ENCODE results near the gene RABGAP1L.
"Not testable (repeated sequence)": the region's sequence is repeated elsewhere in the genome, so short reads cannot be mapped to it uniquely, and the experiment has no call there.

Gene RABGAP1L

DNA sequence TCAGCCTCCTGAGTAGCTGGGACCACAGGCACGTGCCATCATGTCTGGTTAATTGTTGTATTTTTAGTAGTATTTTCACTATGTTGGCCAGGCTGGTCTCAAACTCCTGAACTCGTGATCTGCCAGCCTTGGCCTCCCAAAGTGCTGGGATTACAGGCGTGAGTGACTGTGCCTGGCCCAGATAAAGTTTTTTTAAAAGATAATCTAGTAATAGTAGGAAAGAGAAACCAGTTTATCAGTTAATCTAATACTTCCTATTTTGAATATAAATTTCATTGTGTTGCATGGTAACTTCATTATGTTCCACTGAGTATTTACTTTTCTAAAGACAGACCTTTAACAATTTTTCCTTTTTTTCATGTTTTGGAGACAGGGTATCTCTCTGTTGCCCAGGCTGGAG is 10.0 kb downstream of the RABGAP1L start:
- TF ChIP-seq, protein P1, sequence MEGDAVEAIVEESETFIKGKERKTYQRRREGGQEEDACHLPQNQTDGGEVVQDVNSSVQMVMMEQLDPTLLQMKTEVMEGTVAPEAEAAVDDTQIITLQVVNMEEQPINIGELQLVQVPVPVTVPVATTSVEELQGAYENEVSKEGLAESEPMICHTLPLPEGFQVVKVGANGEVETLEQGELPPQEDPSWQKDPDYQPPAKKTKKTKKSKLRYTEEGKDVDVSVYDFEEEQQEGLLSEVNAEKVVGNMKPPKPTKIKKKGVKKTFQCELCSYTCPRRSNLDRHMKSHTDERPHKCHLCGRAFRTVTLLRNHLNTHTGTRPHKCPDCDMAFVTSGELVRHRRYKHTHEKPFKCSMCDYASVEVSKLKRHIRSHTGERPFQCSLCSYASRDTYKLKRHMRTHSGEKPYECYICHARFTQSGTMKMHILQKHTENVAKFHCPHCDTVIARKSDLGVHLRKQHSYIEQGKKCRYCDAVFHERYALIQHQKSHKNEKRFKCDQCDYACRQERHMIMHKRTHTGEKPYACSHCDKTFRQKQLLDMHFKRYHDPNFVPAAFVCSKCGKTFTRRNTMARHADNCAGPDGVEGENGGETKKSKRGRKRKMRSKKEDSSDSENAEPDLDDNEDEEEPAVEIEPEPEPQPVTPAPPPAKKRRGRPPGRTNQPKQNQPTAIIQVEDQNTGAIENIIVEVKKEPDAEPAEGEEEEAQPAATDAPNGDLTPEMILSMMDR (IDR thresholded peaks at IDR 0.05; ENCODE audit: low read depth, low read length, missing control alignments): no peak
- in situ Hi-C loops (cut with HindIII; ENCODE audit: low sequenced_read_pairs): no loop called here
- no peak for DNase-seq (ENCODE audit: low read depth)
- H3K4me3 ChIP-seq (ENCODE audit: low read depth, low read length): no peak overlapping the region

DNA sequence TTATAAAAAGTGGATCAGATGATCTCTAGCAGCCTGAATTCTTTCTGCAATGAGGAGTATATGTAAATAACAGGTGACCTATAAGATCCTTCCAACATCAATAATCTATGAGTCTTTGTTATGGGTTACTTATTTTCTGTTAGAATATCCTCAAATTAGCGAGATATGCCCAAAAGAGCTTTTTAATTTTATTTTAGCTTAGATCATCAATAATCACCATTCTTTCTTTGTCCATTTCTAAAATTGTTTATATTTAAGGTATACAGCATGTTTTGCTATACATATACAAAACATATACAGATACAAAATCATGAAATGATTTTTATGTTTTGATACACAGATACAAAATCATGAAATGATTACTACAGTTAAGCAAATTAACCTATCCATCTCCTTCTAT is 11.8 kb downstream of the RABGAP1L start:
- DNase-seq (ENCODE audit: low read depth): no peak
- in situ Hi-C loops (cut with HindIII; ENCODE audit: low sequenced_read_pairs): no loop called here
- H3K4me3 ChIP-seq (ENCODE audit: low read depth, low read length): no peak overlapping the region
- TF ChIP-seq, protein P1 (IDR thresholded peaks at IDR 0.05; ENCODE audit: low read depth, low read length, missing control alignments): no peak

DNA sequence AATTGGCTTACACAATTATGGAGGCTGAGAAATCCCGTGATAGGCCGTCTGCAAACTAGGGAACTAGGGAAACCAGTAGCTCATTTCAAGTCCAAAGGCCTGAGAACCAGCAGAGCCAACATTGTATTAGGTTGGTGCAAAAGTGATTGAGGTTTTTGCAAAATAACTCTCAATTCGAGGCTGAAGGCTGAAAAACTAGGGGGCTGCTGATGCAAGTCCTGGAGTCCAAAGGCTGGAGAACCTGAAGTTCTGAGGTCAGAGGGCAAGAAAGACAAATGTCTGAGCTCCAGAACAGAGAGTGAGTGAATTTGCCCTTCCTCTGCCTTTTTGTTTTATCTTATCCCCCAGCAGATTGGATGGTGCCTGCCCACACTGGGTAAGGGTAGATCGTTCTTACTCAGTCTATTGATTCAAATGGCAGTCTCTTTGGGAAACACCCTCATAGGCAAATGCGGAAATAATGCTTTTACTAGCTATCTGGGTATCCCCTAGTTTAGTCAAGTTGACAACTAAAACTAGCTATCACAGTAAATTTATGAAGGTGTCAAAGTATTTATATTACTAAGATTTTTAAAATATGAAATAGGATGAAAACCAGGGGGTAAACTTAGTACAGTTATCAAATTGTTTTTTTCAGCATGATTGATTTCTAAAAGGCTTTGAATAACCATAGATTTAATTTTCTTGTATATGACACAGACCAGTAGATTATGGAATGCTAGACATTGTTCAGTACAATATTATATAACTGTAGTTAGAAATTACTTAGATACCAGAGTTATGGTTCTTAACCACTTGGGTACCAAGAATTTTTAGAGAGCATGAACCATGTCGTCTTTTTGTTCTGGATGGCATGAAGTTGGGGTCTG is 15.4 kb downstream of the RABGAP1L start:
- in situ Hi-C loops (cut with HindIII; ENCODE audit: low sequenced_read_pairs): no loop called here
- H3K4me3 ChIP-seq (ENCODE audit: low read depth, low read length): no peak overlapping the region

DNA sequence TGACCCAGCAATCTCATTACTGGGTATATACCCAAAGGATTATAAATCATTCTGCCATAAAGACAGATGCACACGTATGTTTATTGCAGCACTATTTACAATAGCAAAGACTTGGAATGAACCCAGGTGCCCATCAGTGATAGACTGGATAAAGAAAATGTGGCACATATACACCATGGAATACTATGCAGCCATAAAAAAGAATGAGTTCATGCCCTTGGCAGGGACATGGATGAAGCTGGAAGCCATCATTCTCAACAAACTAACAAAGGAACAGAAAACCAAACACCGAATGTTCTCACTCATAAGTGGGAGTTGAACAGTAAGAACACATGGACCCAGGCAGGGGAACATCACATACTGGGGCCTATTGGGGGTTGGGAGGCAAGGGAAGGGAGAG is 19.1 kb downstream of the RABGAP1L start:
- in situ Hi-C loops (cut with HindIII; ENCODE audit: low sequenced_read_pairs); H3K4me3 ChIP-seq (ENCODE audit: low read depth, low read length); DNase-seq (ENCODE audit: low read depth): not testable (repeated sequence)

More for the DNA sequence above, 15.4 kb downstream of the RABGAP1L start:
- DNase-seq (ENCODE audit: low read depth): no peak
- TF ChIP-seq, protein P1 (IDR thresholded peaks at IDR 0.05; ENCODE audit: low read depth, low read length, missing control alignments): no peak

DNA sequence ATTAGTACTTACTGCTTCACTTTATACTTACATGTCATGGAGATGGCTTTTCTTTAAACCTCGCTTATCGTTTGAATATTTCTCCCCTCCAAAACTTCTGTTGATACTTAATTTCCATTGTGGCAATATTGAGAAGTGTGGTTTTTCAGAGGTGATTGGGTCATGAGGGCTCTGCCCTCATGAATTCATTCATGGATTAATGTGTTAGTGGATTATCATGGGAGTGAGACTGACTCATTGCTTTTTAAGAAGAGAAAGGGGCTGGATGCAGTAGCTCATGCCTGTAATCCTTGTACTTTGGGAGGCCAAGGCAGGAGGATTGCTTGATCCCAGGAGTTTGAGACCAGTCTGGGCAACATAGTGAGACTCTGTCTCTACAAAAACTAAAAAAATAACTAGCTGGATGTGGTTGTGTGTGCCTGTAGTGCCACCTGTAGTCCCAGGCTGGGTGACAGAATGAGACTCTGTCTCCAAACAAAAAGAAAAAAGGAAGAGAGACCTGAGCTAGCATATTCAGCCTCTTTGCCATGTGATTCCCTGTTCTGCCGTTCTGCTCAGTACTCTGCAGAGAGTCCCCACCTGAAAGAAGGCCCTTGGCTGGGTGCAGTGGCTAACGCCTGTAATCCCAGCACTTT is 30.2 kb downstream of the RABGAP1L start:
- no peak for DNase-seq (ENCODE audit: low read depth)
- in situ Hi-C loops (cut with HindIII; ENCODE audit: low sequenced_read_pairs): no loop called here
- no peak overlapping the region for H3K4me3 ChIP-seq (ENCODE audit: low read depth, low read length)
- TF ChIP-seq, protein P1 (IDR thresholded peaks at IDR 0.05; ENCODE audit: low read depth, low read length, missing control alignments): no peak

DNA sequence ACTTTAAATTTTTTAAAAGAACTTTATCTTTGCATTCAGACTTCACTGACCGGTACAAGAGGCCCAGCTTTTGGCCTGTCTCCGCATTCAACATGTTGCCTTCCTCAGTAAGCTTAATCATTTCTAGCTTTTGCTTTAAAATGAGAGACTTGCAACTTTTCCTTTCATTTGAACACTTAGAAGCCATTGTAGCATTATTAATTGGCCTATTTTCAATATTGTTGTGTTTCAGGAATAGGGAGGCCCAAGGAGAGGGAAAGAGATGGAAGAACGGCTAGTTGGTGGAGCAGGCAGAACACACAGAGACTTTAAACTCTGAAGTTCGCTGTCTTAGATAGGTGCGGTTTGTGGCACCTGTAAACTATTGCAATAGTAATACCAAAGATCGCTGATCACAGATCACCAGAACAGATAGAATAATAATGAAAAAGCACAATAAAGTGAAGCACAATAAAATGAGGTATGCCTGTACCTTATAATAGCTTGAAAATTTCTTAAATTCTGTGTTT is 31.4 kb downstream of the RABGAP1L start:
- no peak overlapping the region for H3K4me3 ChIP-seq (ENCODE audit: low read depth, low read length)
- DNase-seq (ENCODE audit: low read depth): no peak
- in situ Hi-C loops (cut with HindIII; ENCODE audit: low sequenced_read_pairs): no loop called here
- TF ChIP-seq, protein P1 (IDR thresholded peaks at IDR 0.05; ENCODE audit: low read depth, low read length, missing control alignments): no peak
